Peyer's patch (tissue), 4 donors: Measurements from ENCODE around the gene CPT1B. TPM values are rescaled to one million over a fixed set of nuclear protein-coding genes. Genes with fewer than 3 reads are reported as not detected.

Experiments
- DNase-seq, 3 donors: peaks; one replicate each; pipeline ENCODE4 v3.0.0-alpha.2; 2017 to 2019
- H3K27ac ChIP-seq, 4 donors: fragments of 200-600 bp; sonication (generic); one replicate each; pipeline ENCODE4 v1.5.1; 2016 to 2019
- H3K27me3 ChIP-seq, 2 donors: fragments of 200-600 bp; sonication (generic); one replicate each; pipeline ENCODE4 v1.5.1; 2019
- H3K36me3 ChIP-seq, 3 donors: fragments of 200-600 bp; sonication (generic); one replicate each; pipeline ENCODE4 v1.5.1; 2016 to 2019
- H3K4me1 ChIP-seq, 4 donors: fragments of 200-600 bp; sonication (generic); one replicate each; pipeline ENCODE4 v1.5.1; 2016 to 2019
- H3K4me3 ChIP-seq, 4 donors: fragments of 200-600 bp; sonication (generic); 1 replicate in 3 of 4; 2 replicates in 1 of 4; pipeline ENCODE4 v1.5.1; 2016 to 2019; ENCODE audit warnings: mild to moderate bottlenecking in 1 of 4
- H3K9me3 ChIP-seq, 4 donors: fragments of 200-600 bp; sonication (generic); one replicate each; pipeline ENCODE4 v1.5.1; 2016 to 2019; ENCODE audit warnings: mild to moderate bottlenecking in 1 of 4
- CTCF ChIP-seq, 6 experiments: fragments of 450-650 bp in 4 of 6; fragments of 200-600 bp in 2 of 6; sonication (generic) in 1 of 6; IDR thresholded peaks; one replicate each; pipeline ENCODE4 v1.5.1; 2017 to 2019; ENCODE audit warnings: antibody characterized with exemption in 6 of 6, mild to moderate bottlenecking in 3 of 6, moderate library complexity in 1 of 6
- POLR2A ChIP-seq, 2 donors: fragments of 450-650 bp; IDR thresholded peaks; one replicate each; pipeline ENCODE4 v1.5.1; 2017; ENCODE audit warnings: antibody characterized with exemption in 2 of 2, mild to moderate bottlenecking in 2 of 2, moderate library complexity in 2 of 2
- total RNA-seq, 4 donors: library from RNA; depleted of rRNA; stranded (reverse); fragments of >200 nt; gene quantifications; one replicate each; pipeline ENCODE4 v1.1.0, GENCODE V29; 2016

The CPT1B gene
- total RNA-seq, result 100 to 1,000 TPM in 1 of 4 donors, 10 to 100 TPM in 3; 51.2 to 133 (median 56.5) TPM

- H3K4me1 ChIP-seq, result peaks cover 0 to 26% (median 3%) of the 10 kb centered on the region in 4 donors
- H3K4me3 ChIP-seq, result peak within 1 kb of the TSS in 2 of 4 donors; percentile 29 to 30
- TF ChIP-seq POLR2A (IDR thresholded peaks at IDR 0.05), result no peak
- H3K27ac ChIP-seq, result peak within 1 kb of the TSS in 1 of 4 donors; percentile 52
- no peaks in the 10 kb centered on the region for H3K27me3 ChIP-seq
- DNase-seq, result peak in 2 of 3 donors; percentile 46 to 50
- no peaks in the 10 kb centered on the region for H3K9me3 ChIP-seq
- H3K36me3 ChIP-seq, result no peaks in the 10 kb centered on the region
These were observed at the start of gene CPT1B for GRCh38 chr22:50577987-50578775. CPT1B (minus strand) TSS chr22:50578427; CDS start chr22:50577915, 512 bp downstream.

GRCh38 chr22:50626850-50627641, 48.8 kb upstream of the CPT1B start:
- no peaks in the 10 kb centered on the region for H3K9me3 ChIP-seq
- peak overlapping the region; percentile 79 to 99 (median 89) for H3K4me3 ChIP-seq
- H3K4me1 ChIP-seq, result peaks cover 0 to 41% (median 18%) of the 10 kb centered on the region in 4 donors
- no peak for TF ChIP-seq POLR2A (IDR thresholded peaks at IDR 0.05)
- no peak for TF ChIP-seq CTCF (IDR thresholded peaks at IDR 0.05)
- peak overlapping the region; percentile 84 to 88 (median 86) for H3K27ac ChIP-seq
- DNase-seq, result peak in 1 of 3 donors; percentile 50
- H3K36me3 ChIP-seq, result peaks cover 0 to 6% (median 0%) of the 10 kb centered on the region in 3 donors
- no peaks in the 10 kb centered on the region for H3K27me3 ChIP-seq

- H3K9me3 ChIP-seq, result no peaks in the 10 kb centered on the region
- H3K27me3 ChIP-seq, result no peaks in the 10 kb centered on the region
- H3K36me3 ChIP-seq, result peaks cover 0 to 6% (median 0%) of the 10 kb centered on the region in 3 donors
- DNase-seq, result peak in 1 of 3 donors; percentile 46
- TF ChIP-seq CTCF (IDR thresholded peaks at IDR 0.05) (no peak), POLR2A (IDR thresholded peaks at IDR 0.05) (no peak)
- peaks cover 0 to 47% (median 18%) of the 10 kb centered on the region in 4 donors for H3K4me1 ChIP-seq
- no peak overlapping the region for H3K27ac ChIP-seq
- peak overlapping the region in 1 of 4 donors; percentile 98 for H3K4me3 ChIP-seq
These were observed 48.2 kb upstream of the CPT1B start for GRCh38 chr22:50626314-50626849.

GRCh38 chr22:50625568-50626313, 47.5 kb upstream of the CPT1B start:
- no peaks in the 10 kb centered on the region for H3K9me3 ChIP-seq
- no peak for TF ChIP-seq CTCF (IDR thresholded peaks at IDR 0.05)
- no peak for TF ChIP-seq POLR2A (IDR thresholded peaks at IDR 0.05)
- no peak overlapping the region for H3K27ac ChIP-seq
- no peaks in the 10 kb centered on the region for H3K27me3 ChIP-seq
- no peak overlapping the region for H3K4me3 ChIP-seq
- DNase-seq, result peak in 1 of 3 donors; percentile 49
- H3K36me3 ChIP-seq, result peaks cover 0 to 6% (median 0%) of the 10 kb centered on the region in 3 donors
- H3K4me1 ChIP-seq, result peaks cover 0 to 54% (median 18%) of the 10 kb centered on the region in 4 donors

- Histone ChIP-seq H3K27me3 (no peaks in the 10 kb centered on the region), H3K36me3 (peaks cover 0 to 6% (median 0%) of the 10 kb centered on the region in 3 donors), H3K4me3 (no peak overlapping the region), H3K9me3 (no peaks in the 10 kb centered on the region), H3K4me1 (peaks cover 0 to 60% (median 19%) of the 10 kb centered on the region in 4 donors), H3K27ac (peak overlapping the region in 1 of 4 donors; percentile 39)
- no peak for TF ChIP-seq POLR2A (IDR thresholded peaks at IDR 0.05)
- TF ChIP-seq CTCF (IDR thresholded peaks at IDR 0.05), result no peak
- peak in 1 of 3 donors; percentile 55 for DNase-seq
These were observed 46.9 kb upstream of the CPT1B start for GRCh38 chr22:50625131-50625567.
